ENCODE data around the gene PLAAT5.
A peak's percentile ranks its signal among the peaks of the same experiment; 100 is the strongest.

The PLAAT5 gene

DNA sequence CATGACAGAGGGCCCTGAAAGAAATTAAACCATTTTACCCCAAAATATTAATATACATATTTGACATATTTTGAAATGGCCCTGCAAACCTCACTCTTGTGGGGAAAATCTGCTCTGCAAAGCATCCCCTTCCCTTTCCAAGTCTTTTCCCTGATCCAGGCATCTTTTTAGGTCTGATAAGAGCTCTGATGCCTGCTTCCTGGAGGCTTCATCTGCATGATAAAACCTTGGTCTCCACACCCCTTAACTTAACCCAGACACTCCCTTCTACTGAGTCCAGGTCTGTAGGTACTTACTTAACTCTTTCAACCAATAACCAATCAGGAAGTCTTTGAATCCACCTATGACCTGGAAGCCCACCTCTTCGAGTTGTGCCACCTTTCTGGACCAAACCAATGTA lies 13.1 kb upstream of the PLAAT5 start:
- TF ChIP-seq, protein P1, sequence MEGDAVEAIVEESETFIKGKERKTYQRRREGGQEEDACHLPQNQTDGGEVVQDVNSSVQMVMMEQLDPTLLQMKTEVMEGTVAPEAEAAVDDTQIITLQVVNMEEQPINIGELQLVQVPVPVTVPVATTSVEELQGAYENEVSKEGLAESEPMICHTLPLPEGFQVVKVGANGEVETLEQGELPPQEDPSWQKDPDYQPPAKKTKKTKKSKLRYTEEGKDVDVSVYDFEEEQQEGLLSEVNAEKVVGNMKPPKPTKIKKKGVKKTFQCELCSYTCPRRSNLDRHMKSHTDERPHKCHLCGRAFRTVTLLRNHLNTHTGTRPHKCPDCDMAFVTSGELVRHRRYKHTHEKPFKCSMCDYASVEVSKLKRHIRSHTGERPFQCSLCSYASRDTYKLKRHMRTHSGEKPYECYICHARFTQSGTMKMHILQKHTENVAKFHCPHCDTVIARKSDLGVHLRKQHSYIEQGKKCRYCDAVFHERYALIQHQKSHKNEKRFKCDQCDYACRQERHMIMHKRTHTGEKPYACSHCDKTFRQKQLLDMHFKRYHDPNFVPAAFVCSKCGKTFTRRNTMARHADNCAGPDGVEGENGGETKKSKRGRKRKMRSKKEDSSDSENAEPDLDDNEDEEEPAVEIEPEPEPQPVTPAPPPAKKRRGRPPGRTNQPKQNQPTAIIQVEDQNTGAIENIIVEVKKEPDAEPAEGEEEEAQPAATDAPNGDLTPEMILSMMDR (conservative IDR thresholded peaks at IDR 0.05): no peak
- no peak for TF ChIP-seq ZFX (IDR thresholded peaks at IDR 0.05)
- H3K27ac ChIP-seq: no peak overlapping the region

DNA sequence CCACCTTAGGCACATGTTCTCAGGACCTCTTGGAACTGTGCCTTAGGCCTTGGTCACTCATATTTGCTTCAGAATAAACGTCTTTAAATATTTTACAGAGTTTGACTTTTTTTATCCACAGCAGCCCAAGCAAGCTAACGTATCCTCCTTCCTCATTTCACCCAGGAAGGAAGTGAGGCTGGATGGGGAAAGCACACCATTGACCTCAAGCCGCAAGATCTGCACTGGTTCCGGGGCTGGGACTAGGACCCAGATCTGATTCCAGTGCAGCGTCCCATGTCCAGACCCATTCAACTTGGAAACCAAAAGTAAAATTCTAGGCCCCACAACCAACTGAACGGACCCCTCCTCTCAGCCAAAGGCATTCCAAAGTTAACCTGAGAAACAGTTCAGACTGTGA lies 12.5 kb upstream of the PLAAT5 start:
- no peak overlapping the region for H3K27ac ChIP-seq
- no peak for TF ChIP-seq ZFX (IDR thresholded peaks at IDR 0.05)

DNA sequence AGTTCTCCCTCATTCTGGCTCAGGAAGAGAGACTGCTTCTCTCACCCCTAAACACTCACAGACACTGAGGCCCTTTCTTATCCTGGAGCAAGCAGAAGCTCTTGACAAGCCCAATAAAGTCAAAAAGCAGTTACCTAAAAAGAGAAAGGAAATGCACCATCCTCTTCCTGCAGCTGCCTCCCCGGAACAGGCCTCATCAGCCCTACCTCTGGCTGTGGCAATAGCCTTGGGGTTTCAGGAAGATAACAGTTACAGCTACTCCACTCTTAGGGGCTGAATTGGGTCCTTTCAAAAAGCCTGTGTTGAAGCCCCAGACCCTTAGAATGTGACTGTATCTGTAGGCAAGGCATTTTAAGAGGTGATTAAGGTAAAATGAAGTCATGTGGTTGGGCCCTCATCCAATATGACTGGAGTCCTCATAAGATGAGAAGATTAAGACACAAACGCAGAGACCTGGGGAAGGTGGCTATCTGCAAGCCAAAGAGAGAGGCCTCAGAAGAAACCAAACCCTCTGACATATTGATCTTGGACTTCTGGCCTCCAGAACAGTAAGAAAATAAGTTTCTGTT lies 11.4 kb upstream of the PLAAT5 start:
- H3K27ac ChIP-seq: no peak overlapping the region
- TF ChIP-seq, protein P1 (conservative IDR thresholded peaks at IDR 0.05): no peak
- TF ChIP-seq ZFX (IDR thresholded peaks at IDR 0.05): no peak

DNA sequence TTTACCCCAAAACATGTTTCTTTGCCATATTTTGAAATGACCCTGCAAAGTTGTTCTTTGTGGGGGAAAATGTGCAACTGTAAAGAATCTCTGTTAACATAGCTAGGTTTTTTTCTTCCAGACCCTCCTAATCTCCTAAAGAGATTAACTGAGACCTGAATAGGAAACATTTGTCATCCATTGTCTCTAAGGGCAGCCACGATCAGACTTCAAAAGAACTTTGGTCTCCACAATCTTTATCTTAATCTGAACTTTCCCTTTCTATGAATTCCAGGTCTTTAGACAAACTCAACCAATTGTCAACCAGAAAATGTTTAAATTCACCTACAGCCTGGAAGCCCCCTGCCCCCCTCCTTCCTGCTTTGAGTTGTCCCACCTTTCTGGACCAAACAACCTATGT lies 10.3 kb upstream of the PLAAT5 start:
- TF ChIP-seq ZFX (IDR thresholded peaks at IDR 0.05): no peak
- TF ChIP-seq, protein P1 (conservative IDR thresholded peaks at IDR 0.05): no peak
- H3K27ac ChIP-seq: no peak overlapping the region

DNA sequence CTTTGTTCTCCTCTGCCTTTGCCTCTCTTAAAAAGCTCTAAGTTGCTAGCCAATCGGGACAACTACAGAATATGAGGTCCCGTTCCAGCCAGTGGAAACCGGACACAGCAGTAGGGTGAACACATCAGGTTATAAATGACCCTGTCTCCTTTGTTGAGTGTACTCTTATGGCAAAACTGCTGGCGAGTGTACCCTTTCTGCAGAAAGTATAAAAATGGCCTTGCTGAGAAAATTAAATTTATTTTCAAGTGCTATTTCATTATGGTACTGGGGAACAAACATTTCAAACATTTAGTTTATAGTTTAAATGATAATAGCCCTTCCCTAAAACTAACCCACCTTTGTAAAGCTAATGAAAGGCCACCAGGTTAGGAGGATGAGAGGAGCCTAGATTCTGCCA lies 8.9 kb upstream of the PLAAT5 start:
- TF ChIP-seq, protein P1 (conservative IDR thresholded peaks at IDR 0.05): no peak
- no peak for TF ChIP-seq ZFX (IDR thresholded peaks at IDR 0.05)
- H3K27ac ChIP-seq: no peak overlapping the region

DNA sequence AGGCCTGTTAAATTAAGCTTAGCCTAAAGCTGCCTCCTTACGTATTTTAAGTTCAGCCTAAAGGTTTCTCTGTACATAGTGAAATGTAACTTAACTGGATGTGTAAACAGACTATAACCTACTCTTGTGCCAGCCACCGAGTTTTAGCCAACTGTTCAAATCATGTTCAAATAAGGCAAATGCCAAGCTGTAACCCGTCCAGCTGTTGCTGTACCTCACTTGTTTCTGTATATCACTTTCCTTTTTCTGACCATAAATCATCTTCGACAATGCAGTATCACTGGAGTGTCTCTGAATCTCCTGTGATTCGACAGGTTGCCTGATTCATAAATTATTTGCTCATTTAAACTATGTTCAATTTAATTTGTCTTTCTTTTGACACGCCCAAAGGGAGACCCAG lies 4.0 kb upstream of the PLAAT5 start:
- TF ChIP-seq, protein P1 (conservative IDR thresholded peaks at IDR 0.05): no peak
- TF ChIP-seq ZFX (IDR thresholded peaks at IDR 0.05): no peak
- peak overlapping the region; percentile 40 for H3K27ac ChIP-seq

DNA sequence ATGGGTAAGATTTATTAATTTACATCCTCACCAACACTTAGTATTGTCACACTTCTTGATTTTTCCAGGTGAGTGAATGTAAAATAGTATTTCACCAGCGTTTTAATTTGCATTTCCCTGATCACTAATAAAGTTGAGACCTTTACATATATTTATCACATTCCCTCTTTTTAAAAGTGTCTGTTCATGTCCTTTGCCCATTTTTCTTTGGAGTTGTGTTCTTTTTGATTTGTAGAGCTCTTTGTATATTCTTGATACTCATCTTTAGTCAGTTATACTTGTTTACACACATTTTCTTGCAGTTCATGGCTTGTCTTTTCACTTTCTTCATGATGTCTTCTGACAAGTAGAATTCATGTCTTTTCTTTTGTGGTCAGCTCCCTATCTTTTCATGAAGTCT lies 2.2 kb upstream of the PLAAT5 start:
- no peak for TF ChIP-seq ZFX (IDR thresholded peaks at IDR 0.05)
- TF ChIP-seq, protein P1 (conservative IDR thresholded peaks at IDR 0.05): no peak
- H3K27ac ChIP-seq: no peak overlapping the region

DNA sequence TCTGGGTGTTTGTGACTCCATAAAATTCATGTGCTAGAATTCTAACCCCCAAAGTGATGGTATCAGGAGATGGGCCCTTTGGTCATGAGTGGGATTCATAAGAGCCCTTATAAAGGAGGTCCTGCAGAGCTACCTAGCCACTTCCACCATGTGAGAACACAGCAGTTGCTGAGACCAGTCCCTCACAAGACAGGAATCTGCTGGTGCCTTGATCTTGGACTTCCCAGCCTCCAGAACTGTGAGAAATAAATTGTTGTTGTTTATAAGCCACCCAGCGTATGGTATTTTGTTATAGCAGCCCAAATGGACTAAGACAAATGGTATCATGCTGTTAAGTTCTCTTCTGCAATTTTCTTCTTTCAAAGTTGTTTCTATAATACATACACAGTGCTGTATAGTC lies 1.5 kb upstream of the PLAAT5 start:
- no peak for TF ChIP-seq ZFX (IDR thresholded peaks at IDR 0.05)
- TF ChIP-seq, protein P1 (conservative IDR thresholded peaks at IDR 0.05): no peak
- no peak overlapping the region for H3K27ac ChIP-seq

Data from C4-2B (cell line).